Body of pancreas (tissue), 4 donors: ENCODE measurements around the gene DIAPH1. TPM values are rescaled to one million over a fixed set of nuclear protein-coding genes. Genes with fewer than 3 reads are reported as not detected.

Experiments used
- ATAC-seq: fragments of 150-250 bp; one replicate; pipeline ENCODE4 v1.9.1; 2016
- DNase-seq, 4 donors: peaks; one replicate each; pipeline ENCODE4 v3.0.0-alpha.2; 2019
- H3K27ac ChIP-seq, 4 donors: fragments of 200-600 bp; sonication (generic); 1 replicate in 3 of 4; 2 replicates in 1 of 4; pipeline versions ENCODE4 v1.5.1 to v1.6.1; 2016 to 2019; ENCODE audit warnings: mild to moderate bottlenecking in 1 of 4, mixed read lengths in 1 of 4, moderate library complexity in 1 of 4
- H3K27me3 ChIP-seq, 2 donors: fragments of 200-600 bp; sonication (generic); one replicate each; pipeline ENCODE4 v1.6.0; 2016; ENCODE audit warnings: mild to moderate bottlenecking in 1 of 2
- H3K36me3 ChIP-seq, 2 donors: fragments of 200-600 bp; sonication (generic); replicated peaks in 1 of 2; 2 replicates each; pipeline ENCODE4 v1.5.1; 2016; ENCODE audit warnings: low read depth in 2 of 2; ENCODE audit not compliant: insufficient read depth in 1 of 2
- H3K4me1 ChIP-seq: fragments of 200-600 bp; sonication (generic); one replicate; pipeline ENCODE4 v1.6.0; 2016
- H3K4me3 ChIP-seq, 2 donors: fragments of 200-600 bp; sonication (generic); 1 replicate in 1 of 2; 2 replicates in 1 of 2; pipeline ENCODE4 v1.5.1; 2016 to 2019
- H3K9me3 ChIP-seq, 3 donors: fragments of 200-600 bp; sonication (generic); 1 replicate in 2 of 3; 2 replicates in 1 of 3; pipeline ENCODE4 v1.5.1; 2016
- CTCF ChIP-seq, 7 experiments: fragments of 450-650 bp in 4 of 7; fragments of 200-600 bp in 3 of 7; sonication (generic) in 3 of 7; IDR thresholded peaks; one replicate each; pipeline ENCODE4 v1.5.1; 2016 to 2019; ENCODE audit warnings: antibody characterized with exemption in 7 of 7
- POLR2A ChIP-seq, 3 donors: fragments of 450-650 bp; IDR thresholded peaks; one replicate each; pipeline ENCODE4 v1.6.1; 2016; ENCODE audit warnings: antibody characterized with exemption in 3 of 3, mild to moderate bottlenecking in 2 of 3
- WGBS, 2 donors: methylation state at CpG; one replicate each; pipeline ENCODE4 v1.1.5; 2017; 5-methylcytosine and 5-hydroxymethylcytosine counted together
- intact Hi-C: fragments of 100-400 bp; cut with DNase I; formaldehyde crosslinking; loops from one replicate; pipeline ENCODE4 v1.15.1; 2023
- total RNA-seq, 2 donors: library from RNA; depleted of rRNA; stranded (reverse); fragments of >200 nt; gene quantifications; one replicate each; pipeline ENCODE4 v1.1.0, GENCODE V29; 2016

The DIAPH1 gene
- total RNA-seq, 2 donors from 2014 or later: 28.3 to 47.0 TPM

GRCh38 chr5:141504216-141504615 is 114.6 kb downstream of the DIAPH1 start:
- Histone ChIP-seq H3K9me3 (no peaks in the 10 kb centered on the region), H3K4me3 (no peak overlapping the region), H3K27me3 (no peaks in the 10 kb centered on the region), H3K27ac (no peak overlapping the region), H3K36me3 (no peaks in the 10 kb centered on the region), H3K4me1 (no peaks in the 10 kb centered on the region)
- 92 to 93% methylated on average over 4 of the region's 4 CpGs for WGBS, 2 donors
- ATAC-seq (no peak), DNase-seq (no peak)
- intact Hi-C loops: no loop called here
- TF ChIP-seq CTCF (IDR thresholded peaks at IDR 0.05) (no peak), POLR2A (IDR thresholded peaks at IDR 0.05) (no peak)

GRCh38 chr5:141503681-141504080 is 115.1 kb downstream of the DIAPH1 start:
- no peak for DNase-seq
- H3K27ac ChIP-seq: no peak overlapping the region
- no peak for TF ChIP-seq POLR2A (IDR thresholded peaks at IDR 0.05)
- no peak for TF ChIP-seq CTCF (IDR thresholded peaks at IDR 0.05)
- H3K4me1 ChIP-seq: no peaks in the 10 kb centered on the region
- no peak for ATAC-seq
- no peaks in the 10 kb centered on the region for H3K9me3 ChIP-seq
- H3K4me3 ChIP-seq: no peak overlapping the region
- 87 to 98% methylated on average over 2 of the region's 2 CpGs for WGBS, 2 donors
- intact Hi-C loops: no loop called here
- H3K36me3 ChIP-seq: no peaks in the 10 kb centered on the region
- no peaks in the 10 kb centered on the region for H3K27me3 ChIP-seq

GRCh38 chr5:141501761-141502160 is 117.0 kb downstream of the DIAPH1 start:
- Histone ChIP-seq H3K27ac (no peak overlapping the region), H3K36me3 (no peaks in the 10 kb centered on the region), H3K4me3 (no peak overlapping the region), H3K27me3 (no peaks in the 10 kb centered on the region), H3K9me3 (no peaks in the 10 kb centered on the region), H3K4me1 (no peaks in the 10 kb centered on the region)
- no peak for ATAC-seq
- intact Hi-C loops: no loop called here
- WGBS, 2 donors: 81 to 87% methylated on average over 7 of the region's 7 CpGs
- TF ChIP-seq POLR2A (IDR thresholded peaks at IDR 0.05) (no peak), CTCF (IDR thresholded peaks at IDR 0.05) (no peak)
- no peak for DNase-seq

GRCh38 chr5:141496038-141496437 is 122.8 kb downstream of the DIAPH1 start:
- Histone ChIP-seq H3K4me3 (no peak overlapping the region), H3K27me3 (no peaks in the 10 kb centered on the region), H3K27ac (no peak overlapping the region), H3K36me3 (no peaks in the 10 kb centered on the region), H3K9me3 (no peaks in the 10 kb centered on the region), H3K4me1 (no peaks in the 10 kb centered on the region)
- TF ChIP-seq POLR2A (IDR thresholded peaks at IDR 0.05): no peak
- no peak for TF ChIP-seq CTCF (IDR thresholded peaks at IDR 0.05)
- 79 to 89% methylated on average over 4 of the region's 4 CpGs for WGBS, 2 donors
- intact Hi-C loops: no loop called here
- DNase-seq (no peak), ATAC-seq (no peak)

GRCh38 chr5:141495453-141495811 is 123.4 kb downstream of the DIAPH1 start:
- intact Hi-C loops: no loop called here
- no peak for ATAC-seq
- no peaks in the 10 kb centered on the region for H3K36me3 ChIP-seq
- H3K27ac ChIP-seq: no peak overlapping the region
- no peak for DNase-seq
- no peaks in the 10 kb centered on the region for H3K9me3 ChIP-seq
- H3K27me3 ChIP-seq: no peaks in the 10 kb centered on the region
- 93% methylated on average over 8 of the region's 8 CpGs for WGBS, 2 donors
- no peak for TF ChIP-seq CTCF (IDR thresholded peaks at IDR 0.05)
- no peak for TF ChIP-seq POLR2A (IDR thresholded peaks at IDR 0.05)
- no peaks in the 10 kb centered on the region for H3K4me1 ChIP-seq
- no peak overlapping the region for H3K4me3 ChIP-seq
